ENCODE measurements around the gene ZNF273.

Gene ZNF273

GRCh38 chr7:64965594-64965993 is 62.5 kb downstream of the ZNF273 start:
- DNase-seq (ENCODE audit: low spot score): no peak
- TF ChIP-seq CTCF (IDR thresholded peaks at IDR 0.05; ENCODE audit: borderline replicate concordance, control extremely low read depth, extremely low read depth, insufficient read depth, missing control alignments): no peak
- in situ Hi-C loops (cut with MboI; ENCODE audit: low sequenced_read_pairs, unreplicated experiment): no loop called here

GRCh38 chr7:64978497-64979203 is 75.6 kb downstream of the ZNF273 start:
- TF ChIP-seq CTCF (IDR thresholded peaks at IDR 0.05; ENCODE audit: borderline replicate concordance, control extremely low read depth, extremely low read depth, insufficient read depth, missing control alignments): no peak

More at GRCh38 chr7:64978497-64979203, 75.6 kb downstream of the ZNF273 start:
- in situ Hi-C loops (cut with MboI; ENCODE audit: low sequenced_read_pairs, unreplicated experiment): no loop called here
- DNase-seq (ENCODE audit: low spot score): no peak
